ENCODE results near the gene CD69. TPM values are rescaled to one million over a fixed set of nuclear protein-coding genes. Genes with fewer than 3 reads are reported as not detected.

The CD69 gene
- total RNA-seq, 1 experiment from 2014 or later, result 2.6 TPM

DNA sequence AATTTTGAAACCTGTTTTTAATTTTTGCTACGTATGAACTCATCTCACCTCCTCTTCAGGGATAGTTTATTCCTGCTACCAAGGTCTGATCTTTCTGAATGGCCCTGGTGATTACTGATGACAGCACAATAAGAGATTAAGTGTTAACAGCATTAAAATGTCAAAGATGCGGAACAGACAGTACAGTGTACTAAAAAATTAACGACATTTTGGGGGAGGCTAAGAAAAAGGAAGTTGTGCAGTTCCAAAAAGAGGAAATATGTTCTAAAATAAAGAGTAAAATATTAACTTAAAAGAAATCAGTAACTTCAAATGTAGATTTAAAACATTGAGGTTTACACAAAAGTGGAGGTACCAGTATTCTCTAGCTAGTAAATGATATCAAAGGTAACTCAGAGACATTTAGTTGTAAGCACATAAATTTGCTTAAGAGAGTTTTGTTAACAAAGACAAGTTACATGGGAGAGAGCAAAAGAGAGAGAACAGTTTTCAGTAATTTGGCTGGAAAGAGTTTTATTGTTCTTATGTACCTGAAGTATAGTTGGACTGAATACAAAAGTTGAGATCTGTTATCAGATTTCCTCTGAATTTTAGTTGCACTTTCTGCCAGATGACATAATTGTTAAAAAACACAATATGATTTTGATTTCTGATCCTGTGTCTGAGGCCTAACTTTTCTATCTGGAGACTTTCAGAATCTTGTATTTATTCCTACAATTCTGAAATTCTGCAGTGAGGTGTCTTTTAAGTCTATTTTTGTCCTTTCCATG, 23.6 kb downstream of the CD69 start:
- TF ChIP-seq, protein P1, sequence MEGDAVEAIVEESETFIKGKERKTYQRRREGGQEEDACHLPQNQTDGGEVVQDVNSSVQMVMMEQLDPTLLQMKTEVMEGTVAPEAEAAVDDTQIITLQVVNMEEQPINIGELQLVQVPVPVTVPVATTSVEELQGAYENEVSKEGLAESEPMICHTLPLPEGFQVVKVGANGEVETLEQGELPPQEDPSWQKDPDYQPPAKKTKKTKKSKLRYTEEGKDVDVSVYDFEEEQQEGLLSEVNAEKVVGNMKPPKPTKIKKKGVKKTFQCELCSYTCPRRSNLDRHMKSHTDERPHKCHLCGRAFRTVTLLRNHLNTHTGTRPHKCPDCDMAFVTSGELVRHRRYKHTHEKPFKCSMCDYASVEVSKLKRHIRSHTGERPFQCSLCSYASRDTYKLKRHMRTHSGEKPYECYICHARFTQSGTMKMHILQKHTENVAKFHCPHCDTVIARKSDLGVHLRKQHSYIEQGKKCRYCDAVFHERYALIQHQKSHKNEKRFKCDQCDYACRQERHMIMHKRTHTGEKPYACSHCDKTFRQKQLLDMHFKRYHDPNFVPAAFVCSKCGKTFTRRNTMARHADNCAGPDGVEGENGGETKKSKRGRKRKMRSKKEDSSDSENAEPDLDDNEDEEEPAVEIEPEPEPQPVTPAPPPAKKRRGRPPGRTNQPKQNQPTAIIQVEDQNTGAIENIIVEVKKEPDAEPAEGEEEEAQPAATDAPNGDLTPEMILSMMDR (IDR thresholded peaks at IDR 0.05; ENCODE audit: unreplicated experiment), result no peak
- H3K9me3 Mint-ChIP-seq (ENCODE audit: low read depth, unreplicated experiment), result no peaks in the 10 kb centered on the region
- peaks cover 5% of the 10 kb centered on the region for H3K36me3 Mint-ChIP-seq (ENCODE audit: insufficient read depth, unreplicated experiment)
- no peak overlapping the region for H3K27ac Mint-ChIP-seq (ENCODE audit: unreplicated experiment)
- no peaks in the 10 kb centered on the region for H3K27me3 Mint-ChIP-seq (ENCODE audit: unreplicated experiment)
- no TSS peak for BruUV-seq (replicated peaks)
- peaks cover 25% of the 10 kb centered on the region for H3K4me1 Mint-ChIP-seq (ENCODE audit: low read depth, unreplicated experiment)
- DNase-seq, result no peak
- no peak overlapping the region for H3K4me3 Mint-ChIP-seq (ENCODE audit: low read depth, unreplicated experiment)
- intact Hi-C loops (cut with micrococcal nuclease; ENCODE audit: unreplicated experiment), result no loop called here
- CTCF ChIA-PET, result no interaction called here

DNA sequence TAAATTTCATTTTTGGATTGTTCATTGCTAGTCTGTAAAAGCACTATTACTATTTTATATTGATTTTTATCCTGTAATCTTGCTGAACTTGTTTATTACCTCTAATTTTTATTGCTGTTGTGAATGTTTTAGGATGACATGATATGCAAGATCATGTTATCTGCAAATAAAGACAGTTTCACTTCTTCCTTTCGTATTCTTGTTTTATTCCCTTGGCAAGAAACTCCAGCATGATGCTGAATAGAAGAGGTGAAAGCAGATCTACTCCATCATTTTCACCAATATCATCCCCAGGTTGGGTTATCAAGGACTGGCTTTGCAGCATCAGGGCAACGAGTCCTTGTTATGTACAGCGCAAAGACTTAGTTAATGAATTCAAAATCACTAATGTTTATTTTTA, 25.1 kb downstream of the CD69 start:
- H3K4me1 Mint-ChIP-seq (ENCODE audit: low read depth, unreplicated experiment), result peaks cover 15% of the 10 kb centered on the region
- H3K9me3 Mint-ChIP-seq (ENCODE audit: low read depth, unreplicated experiment), result no peaks in the 10 kb centered on the region
- H3K27ac Mint-ChIP-seq (ENCODE audit: unreplicated experiment), result no peak overlapping the region
- intact Hi-C loops (cut with micrococcal nuclease; ENCODE audit: unreplicated experiment), result no loop called here
- TF ChIP-seq, protein P1 (IDR thresholded peaks at IDR 0.05; ENCODE audit: unreplicated experiment), result no peak
- no peak for DNase-seq
- BruUV-seq (replicated peaks), result no TSS peak
- CTCF ChIA-PET, result no interaction called here
- H3K36me3 Mint-ChIP-seq (ENCODE audit: insufficient read depth, unreplicated experiment), result peaks cover 5% of the 10 kb centered on the region
- no peak overlapping the region for H3K4me3 Mint-ChIP-seq (ENCODE audit: low read depth, unreplicated experiment)
- H3K27me3 Mint-ChIP-seq (ENCODE audit: unreplicated experiment), result no peaks in the 10 kb centered on the region

DNA sequence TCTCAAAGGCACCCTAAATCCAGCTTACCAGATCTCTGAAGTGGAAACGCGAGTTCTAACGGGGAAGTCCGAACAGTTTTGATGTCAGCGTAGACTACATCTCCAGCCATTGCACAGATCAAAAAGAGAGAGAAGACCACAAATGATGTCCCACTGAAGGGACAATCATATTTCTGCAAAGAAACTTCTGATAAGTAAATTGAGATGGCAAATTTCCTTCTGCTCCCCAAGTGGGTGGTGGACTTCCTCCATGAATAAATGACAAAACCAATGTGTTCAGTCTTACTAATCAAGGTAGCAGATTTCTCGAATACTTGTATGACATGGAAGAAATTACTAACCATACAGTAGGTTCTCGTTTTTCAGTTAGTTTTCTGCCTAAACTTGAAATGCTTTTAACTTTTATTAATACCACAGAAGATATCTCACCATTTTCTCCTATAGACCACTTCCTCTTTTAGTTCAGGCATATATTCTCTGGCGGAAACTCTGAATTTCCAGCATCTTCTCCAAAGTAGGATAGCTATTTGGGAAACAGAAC, 27.7 kb downstream of the CD69 start, which contains the start of gene CLECL1:
Gene CLECL1 (minus strand): TSS at position 177 of the 541 bp plus-strand sequence.
- DNase-seq, result no peak

DNA sequence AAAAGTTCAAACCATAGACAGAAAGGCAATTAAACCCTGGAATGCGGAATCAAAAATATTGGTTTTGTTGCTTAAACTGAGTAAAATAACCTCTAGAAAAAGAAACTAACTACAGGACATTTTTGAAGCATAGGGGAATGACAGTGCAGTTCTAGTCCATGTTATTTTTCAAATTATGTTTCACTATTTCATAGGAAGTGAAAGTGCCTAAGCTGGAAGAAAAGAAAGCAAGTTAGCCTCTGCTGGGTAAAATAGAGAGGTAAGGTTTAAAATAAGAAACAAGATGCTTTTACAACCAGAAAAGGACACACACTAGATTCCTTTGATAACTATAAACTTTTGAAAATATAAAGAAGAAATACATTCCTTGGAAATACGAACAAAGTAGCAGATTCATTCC, 28.9 kb downstream of the CD69 start:
- no peak overlapping the region for H3K27ac Mint-ChIP-seq (ENCODE audit: unreplicated experiment)
- H3K4me3 Mint-ChIP-seq (ENCODE audit: low read depth, unreplicated experiment), result no peak overlapping the region
- H3K4me1 Mint-ChIP-seq (ENCODE audit: low read depth, unreplicated experiment), result peaks cover 3% of the 10 kb centered on the region
- no TSS peak for BruUV-seq (replicated peaks)
- H3K36me3 Mint-ChIP-seq (ENCODE audit: insufficient read depth, unreplicated experiment), result no peaks in the 10 kb centered on the region
- no peak for DNase-seq
- TF ChIP-seq, protein P1 (IDR thresholded peaks at IDR 0.05; ENCODE audit: unreplicated experiment), result no peak
- intact Hi-C loops (cut with micrococcal nuclease; ENCODE audit: unreplicated experiment), result no loop called here
- H3K9me3 Mint-ChIP-seq (ENCODE audit: low read depth, unreplicated experiment), result no peaks in the 10 kb centered on the region
- CTCF ChIA-PET, result no interaction called here
- H3K27me3 Mint-ChIP-seq (ENCODE audit: unreplicated experiment), result no peaks in the 10 kb centered on the region

More for the DNA sequence above, 27.7 kb downstream of the CD69 start, which contains the start of gene CLECL1:
- intact Hi-C loops (cut with micrococcal nuclease; ENCODE audit: unreplicated experiment), result no loop called here
- H3K27ac Mint-ChIP-seq (ENCODE audit: unreplicated experiment), result no peak within 1 kb of the TSS
- no peaks in the 10 kb centered on the region for H3K36me3 Mint-ChIP-seq (ENCODE audit: insufficient read depth, unreplicated experiment)
- H3K27me3 Mint-ChIP-seq (ENCODE audit: unreplicated experiment), result no peaks in the 10 kb centered on the region
- peaks cover 9% of the 10 kb centered on the region for H3K4me1 Mint-ChIP-seq (ENCODE audit: low read depth, unreplicated experiment)
- CTCF ChIA-PET, result no interaction called here
- H3K4me3 Mint-ChIP-seq (ENCODE audit: low read depth, unreplicated experiment), result no peak within 1 kb of the TSS
- no peaks in the 10 kb centered on the region for H3K9me3 Mint-ChIP-seq (ENCODE audit: low read depth, unreplicated experiment)
- no TSS peak for BruUV-seq (replicated peaks)
- TF ChIP-seq, protein P1 (IDR thresholded peaks at IDR 0.05; ENCODE audit: unreplicated experiment), result no peak
